HG02973 (cell line): Measurements from ENCODE around the gene FAM111B.

Source experiments
- ATAC-seq: cut with Tn5 transposase; IDR thresholded peaks from one replicate; pipeline ENCODE4 v1.9.1; 2021; ENCODE audit warnings: moderate library complexity; ENCODE audit not compliant: unreplicated experiment

Gene FAM111B

GRCh38 chr11:59154610-59155009, 47.6 kb downstream of the FAM111B start:
- ATAC-seq = no peak

GRCh38 chr11:59157433-59157832, 50.4 kb downstream of the FAM111B start:
- no peak for ATAC-seq

- ATAC-seq = peak; percentile 96
Measured at GRCh38 chr11:59158206-59159068, 51.4 kb downstream of the FAM111B start.

- ATAC-seq = no peak
Measured at GRCh38 chr11:59164028-59164427, 57.0 kb downstream of the FAM111B start.

- ATAC-seq = peak; percentile 81
Measured at GRCh38 chr11:59171508-59172322, 64.7 kb downstream of the FAM111B start, which contains the start of gene DTX4. TSS of gene DTX4 (plus strand) at chr11:59172132. CDS start at chr11:59172596, 464 bp downstream.

GRCh38 chr11:59172345-59173079, 65.5 kb downstream of the FAM111B start:
- peak; percentile 30 for ATAC-seq

GRCh38 chr11:59173080-59173963, 66.3 kb downstream of the FAM111B start:
- peak; percentile 2 for ATAC-seq

GRCh38 chr11:59173964-59174663, 67.1 kb downstream of the FAM111B start:
- no peak for ATAC-seq

- ATAC-seq = no peak
Measured at GRCh38 chr11:59174664-59175033, 67.6 kb downstream of the FAM111B start.

- ATAC-seq = no peak
Measured at GRCh38 chr11:59175091-59175501, 68.1 kb downstream of the FAM111B start.

GRCh38 chr11:59176330-59176729, 69.3 kb downstream of the FAM111B start:
- no peak for ATAC-seq
